K562 (cell line): Measurements from ENCODE around the gene DHDDS. TPM values are rescaled to one million over a fixed set of nuclear protein-coding genes. Genes with fewer than 3 reads are reported as not detected.

Experiments
- ATAC-seq: fragments of 200-7000 bp; cut with Tn5 transposase; 3 replicates; pipeline ENCODE4 v1.9.1; 2020; ENCODE audit warnings: moderate library complexity
- BruUV-seq: library from RNA; stranded (reverse); fragments of 400-500 nt; replicated peaks from 2 replicates; lab custom pipeline; 2021; lab: Mats Ljungman, UMichigan
- CTCF ChIA-PET: fragments of 300-600 bp; formaldehyde crosslinking; extraction: SDS; loops from one replicate; lab custom pipeline; 2021; ENCODE audit warnings: low intra/inter-chr PET ratio; lab: Yijun Ruan, JAX
- POLR2A ChIA-PET: fragments of 300-600, 350-650 bp; sonication (Branson Sonifier 250); formaldehyde crosslinking; extraction: SDS; loops from one replicate; lab custom pipeline; 2021; ENCODE audit warnings: antibody characterized with exemption, inconsistent platforms; lab: Yijun Ruan, JAX
- DNase-seq, 4 experiments: peaks; one replicate each; pipeline versions ENCODE4 v3.0.0 to v3.0.0-alpha.2; 2011 to 2018; ENCODE audit warnings: low spot score in 3 of 4, mixed read lengths in 3 of 4; ENCODE audit errors: extremely low read depth in 1 of 4
- FAIRE-seq: peaks from 2 replicates; lab custom pipeline; 2011; peaks lifted over from hg19 to GRCh38; lab: Jason Lieb, UNC
- H2AFZ ChIP-seq: 2 replicates; pipeline ENCODE4 v1.6.0; 2011; ENCODE audit warnings: low read depth, low read length, control low read depth, inconsistent platforms
- H3K27ac ChIP-seq: fragments of 200-600 bp; 3 replicates; pipeline ENCODE4 v1.8.0; 2011; ENCODE audit warnings: low read depth, mild to moderate bottlenecking, control low read depth, inconsistent platforms, low read length, moderate library complexity, mixed read lengths; ENCODE audit errors: extremely low read depth
- H3K27me3 ChIP-seq, 2 experiments: fragments of 300-600 bp in 1 of 2; 2 replicates in 1 of 2; 3 replicates in 1 of 2; pipeline versions ENCODE4 v1.6.0 to v1.8.0; 2011; ENCODE audit warnings: inconsistent platforms in 2 of 2, low read length in 2 of 2, mild to moderate bottlenecking in 1 of 2, mixed read lengths in 1 of 2, moderate library complexity in 1 of 2; ENCODE audit not compliant: control insufficient read depth in 2 of 2, insufficient read depth in 2 of 2
- H3K36me3 ChIP-seq: fragments of 300-600 bp; 3 replicates; pipeline ENCODE4 v1.8.0; 2011; ENCODE audit warnings: mild to moderate bottlenecking, low read length, inconsistent platforms; ENCODE audit not compliant: control insufficient read depth, insufficient read depth
- H3K4me1 ChIP-seq, 2 experiments: fragments of 200-600 bp in 1 of 2; replicated peaks in 1 of 2; 2 replicates in 1 of 2; 3 replicates in 1 of 2; pipeline versions ENCODE4 v1.5.1 to v1.8.0; 2011; ENCODE audit warnings: inconsistent platforms in 2 of 2, low read length in 2 of 2, mild to moderate bottlenecking in 1 of 2, mixed read lengths in 1 of 2, moderate library complexity in 1 of 2; ENCODE audit not compliant: control insufficient read depth in 2 of 2, insufficient read depth in 2 of 2
- H3K4me2 ChIP-seq: 2 replicates; pipeline ENCODE4 v1.6.1; 2011; ENCODE audit warnings: low read length, control low read depth, inconsistent platforms, mixed read lengths; ENCODE audit not compliant: insufficient read depth
- H3K4me3 ChIP-seq: fragments of 200-600 bp; sonication (generic), shearing (Covaris generic); 2 replicates; pipeline ENCODE4 v1.5.1; 2016; ENCODE audit warnings: control low read depth, inconsistent platforms
- H3K79me2 ChIP-seq: fragments of 200-600 bp; 3 replicates; pipeline ENCODE4 v1.8.0; 2011; ENCODE audit warnings: low read length, inconsistent platforms; ENCODE audit not compliant: control insufficient read depth, insufficient read depth
- H3K9ac ChIP-seq, 2 experiments: 2 replicates each; pipeline versions ENCODE4 v1.6.0 to v1.6.1; 2011; ENCODE audit warnings: low read depth in 2 of 2, low read length in 2 of 2, control low read depth in 1 of 2, inconsistent platforms in 1 of 2, mild to moderate bottlenecking in 1 of 2, mixed read lengths in 1 of 2; ENCODE audit not compliant: insufficient read depth in 1 of 2
- H3K9me1 ChIP-seq: one replicate; pipeline ENCODE4 v1.6.0; 2011; ENCODE audit warnings: inconsistent platforms, mild to moderate bottlenecking, low read length, moderate library complexity; ENCODE audit not compliant: control insufficient read depth, insufficient read depth
- H3K9me3 ChIP-seq: replicated peaks from 2 replicates; pipeline ENCODE4 v1.5.1; 2011; ENCODE audit warnings: low read depth, low read length, inconsistent platforms; ENCODE audit not compliant: control insufficient read depth, insufficient read depth
- H4K20me1 ChIP-seq: replicated peaks from 2 replicates; pipeline ENCODE4 v1.6.1; 2011; ENCODE audit warnings: low read length, inconsistent platforms, mixed read lengths; ENCODE audit not compliant: control insufficient read depth, insufficient read depth
- ARID1B ChIP-seq: fragments of 450-650 bp; IDR thresholded peaks from 2 replicates; pipeline ENCODE4 v1.6.1; 2016; ENCODE audit warnings: antibody characterized with exemption, mild to moderate bottlenecking, inconsistent platforms
- MEF2A ChIP-seq: IDR thresholded peaks from 2 replicates; pipeline ENCODE4 v1.6.1; 2011; ENCODE audit warnings: low read depth, mild to moderate bottlenecking, low read length, moderate library complexity; ENCODE audit not compliant: control insufficient read depth
- NFE2L1 ChIP-seq: fragments of 450-650 bp; IDR thresholded peaks from 2 replicates; pipeline ENCODE4 v1.6.1; 2016; ENCODE audit warnings: missing genetic modification characterization, low read depth, mild to moderate bottlenecking, missing compliant biosample characterization, moderate library complexity, borderline replicate concordance
- ZNF12 ChIP-seq: sonication (generic); formaldehyde crosslinking; IDR thresholded peaks from 2 replicates; pipeline ENCODE4 v1.4.0; 2020; ENCODE audit warnings: mild to moderate bottlenecking, missing genetic modification reagents
- ZNF239 ChIP-seq: fragments of 250-450 bp; sonication (Bioruptor Pico); IDR thresholded peaks from 2 replicates; pipeline ENCODE4 v1.4.0; 2020; ENCODE audit warnings: mild to moderate bottlenecking
- ZNF24 ChIP-seq: fragments of 450-650 bp; IDR thresholded peaks from 2 replicates; pipeline ENCODE4 v1.6.1; 2016
- WGBS: fragments of 100-300 bp; shearing (Covaris generic); methylation state at CpG from one replicate; pipeline ENCODE4 v1.1.6; 2016; ENCODE audit warnings: low coverage, mixed read lengths; ENCODE audit not compliant: insufficient coverage; ENCODE audit errors: missing lambda C conversion rate; 5-methylcytosine and 5-hydroxymethylcytosine counted together
- in situ Hi-C: fragments of 300-500 bp; cut with MboI; formaldehyde crosslinking; loops from 4 replicates; pipeline ENCODE4 v1.15.0; 2018; ENCODE audit warnings: inconsistent platforms, mixed read lengths
- intact Hi-C: fragments of 100-400 bp; cut with micrococcal nuclease; formaldehyde crosslinking; loops from 2 replicates; pipeline ENCODE4 v1.14.2; 2022
- polyA plus RNA-seq, 8 experiments: library from polyadenylated mRNA; depleted of rRNA in 4 of 8; stranded (reverse) in 5 of 8; unstranded in 3 of 8; fragments of >200 nt; fragmentation: Nextera tagmentation in 2 of 8; fragmentation: Illumina TruSeq in 1 of 8; extraction: Ambion mirVana in 2 of 8; extraction: Trizol in 1 of 8; gene quantifications; 2 replicates each; pipeline versions ENCODE4 v1.2.1 to v1.2.3, GENCODE V29; 2011 to 2014; ENCODE audit warnings: inconsistent platforms in 1 of 8, missing spikeins in 1 of 8
- total RNA-seq, 7 experiments: library from RNA; depleted of rRNA in 6 of 7; stranded (reverse); fragments of >200 nt in 6 of 7; fragmentation: Illumina TruSeq in 2 of 7; extraction: Trizol in 2 of 7; gene quantifications; 2 replicates each; pipeline versions ENCODE4 v1.2.1 to v1.2.3, GENCODE V29; 2011 to 2021; ENCODE audit warnings: low replicate concordance in 1 of 7
- TF ChIP-seq, protein P1 (sequence below): fragments of 450-650 bp; IDR thresholded peaks from 2 replicates; pipeline ENCODE4 v1.6.1; 2017; ENCODE audit warnings: antibody characterized with exemption, mild to moderate bottlenecking
- TF ChIP-seq, protein P2 (sequence below): fragments of 450-650 bp; formaldehyde crosslinking; IDR thresholded peaks from 2 replicates; pipeline ENCODE4 v1.4.0; 2022; ENCODE audit warnings: missing genetic modification characterization

Gene DHDDS
- total and polyA plus RNA-seq, 9 of the 15 experiments (the other 6 are each of a cell fraction or from before 2014, with no cell fraction given), result 33.3 to 55.0 (median 44.3) TPM

DNA sequence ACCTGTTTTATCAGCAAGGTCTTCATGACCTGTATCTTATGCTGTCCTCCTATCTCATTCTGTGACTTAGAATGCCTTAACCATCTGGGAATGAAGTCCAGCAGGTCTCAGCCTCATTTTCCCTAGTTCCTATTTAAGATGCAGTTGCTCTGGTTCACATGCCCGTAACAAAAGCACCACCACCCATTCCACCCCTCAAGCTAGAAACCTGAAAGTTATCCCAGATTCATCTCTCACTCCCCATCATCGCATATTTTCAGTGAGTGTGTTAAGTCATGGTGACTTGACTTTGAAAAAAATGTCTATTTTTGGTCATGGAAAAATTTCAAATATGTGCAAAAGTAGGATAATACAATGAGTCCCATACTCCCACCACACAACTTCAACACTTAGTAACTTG is 51.9 kb downstream of the DHDDS start (continued):
- TF ChIP-seq MEF2A (peak; percentile 44; the same call in 1 of the 2 replicates), ARID1B (0 out of 2 replicates have a peak, but pooled peaks have one; percentile 14), ZNF239 (peak; percentile 47; the same call in 1 of the 2 replicates)
- TF ChIP-seq, protein P1, sequence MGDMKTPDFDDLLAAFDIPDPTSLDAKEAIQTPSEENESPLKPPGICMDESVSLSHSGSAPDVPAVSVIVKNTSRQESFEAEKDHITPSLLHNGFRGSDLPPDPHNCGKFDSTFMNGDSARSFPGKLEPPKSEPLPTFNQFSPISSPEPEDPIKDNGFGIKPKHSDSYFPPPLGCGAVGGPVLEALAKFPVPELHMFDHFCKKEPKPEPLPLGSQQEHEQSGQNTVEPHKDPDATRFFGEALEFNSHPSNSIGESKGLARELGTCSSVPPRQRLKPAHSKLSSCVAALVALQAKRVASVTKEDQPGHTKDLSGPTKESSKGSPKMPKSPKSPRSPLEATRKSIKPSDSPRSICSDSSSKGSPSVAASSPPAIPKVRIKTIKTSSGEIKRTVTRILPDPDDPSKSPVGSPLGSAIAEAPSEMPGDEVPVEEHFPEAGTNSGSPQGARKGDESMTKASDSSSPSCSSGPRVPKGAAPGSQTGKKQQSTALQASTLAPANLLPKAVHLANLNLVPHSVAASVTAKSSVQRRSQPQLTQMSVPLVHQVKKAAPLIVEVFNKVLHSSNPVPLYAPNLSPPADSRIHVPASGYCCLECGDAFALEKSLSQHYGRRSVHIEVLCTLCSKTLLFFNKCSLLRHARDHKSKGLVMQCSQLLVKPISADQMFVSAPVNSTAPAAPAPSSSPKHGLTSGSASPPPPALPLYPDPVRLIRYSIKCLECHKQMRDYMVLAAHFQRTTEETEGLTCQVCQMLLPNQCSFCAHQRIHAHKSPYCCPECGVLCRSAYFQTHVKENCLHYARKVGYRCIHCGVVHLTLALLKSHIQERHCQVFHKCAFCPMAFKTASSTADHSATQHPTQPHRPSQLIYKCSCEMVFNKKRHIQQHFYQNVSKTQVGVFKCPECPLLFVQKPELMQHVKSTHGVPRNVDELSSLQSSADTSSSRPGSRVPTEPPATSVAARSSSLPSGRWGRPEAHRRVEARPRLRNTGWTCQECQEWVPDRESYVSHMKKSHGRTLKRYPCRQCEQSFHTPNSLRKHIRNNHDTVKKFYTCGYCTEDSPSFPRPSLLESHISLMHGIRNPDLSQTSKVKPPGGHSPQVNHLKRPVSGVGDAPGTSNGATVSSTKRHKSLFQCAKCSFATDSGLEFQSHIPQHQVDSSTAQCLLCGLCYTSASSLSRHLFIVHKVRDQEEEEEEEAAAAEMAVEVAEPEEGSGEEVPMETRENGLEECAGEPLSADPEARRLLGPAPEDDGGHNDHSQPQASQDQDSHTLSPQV, result peak; percentile 71; the same call in 1 of the 2 replicates

DNA sequence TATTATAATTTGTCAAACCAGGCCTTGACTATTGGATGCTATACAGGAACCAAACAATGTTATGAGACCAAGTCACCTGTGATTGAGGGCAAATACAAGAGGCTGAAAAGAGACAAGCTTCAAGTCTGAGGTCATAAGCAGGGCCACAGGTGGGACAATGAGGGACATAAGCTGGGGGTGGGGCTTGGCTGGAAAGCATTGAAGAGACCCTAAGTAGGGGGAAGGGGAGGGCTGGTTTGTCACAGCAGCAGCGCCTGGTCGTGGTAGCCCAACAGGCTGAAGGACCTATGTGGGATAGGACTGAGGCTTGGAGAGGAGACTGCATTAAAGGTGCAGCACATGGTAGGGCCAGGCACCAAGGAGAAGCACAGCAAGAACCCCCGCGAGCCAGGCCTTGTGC is 58.0 kb downstream of the DHDDS start:
- Histone ChIP-seq H3K9me1 (no peaks in the 10 kb centered on the region), H3K27ac (no peak overlapping the region), H3K4me1 (peaks cover 5 to 8% of the 10 kb centered on the region in 2 experiments; a peak in 4 of 5 replicates), H3K9me3 (no peaks in the 10 kb centered on the region), H3K9ac (peak overlapping the region in 1 of 2 experiments; percentile 16; a peak in 1 of 4 replicates), H3K79me2 (no peaks in the 10 kb centered on the region), H4K20me1 (no peaks in the 10 kb centered on the region), H2AFZ (no peak overlapping the region), H3K4me2 (no peak overlapping the region), H3K27me3 (no peaks in the 10 kb centered on the region), H3K4me3 (no peak overlapping the region), H3K36me3 (no peaks in the 10 kb centered on the region)
- 76% methylated on average over 4 of the region's 4 CpGs for WGBS
- CTCF ChIA-PET, result no interaction called here
- in situ Hi-C loops, result no loop called here
- TF ChIP-seq ZNF12 (peak; percentile 83; the same call in 1 of the 2 replicates), NFE2L1 (tag) (no peak), ZNF24 (no peak)
- TF ChIP-seq, protein P2, sequence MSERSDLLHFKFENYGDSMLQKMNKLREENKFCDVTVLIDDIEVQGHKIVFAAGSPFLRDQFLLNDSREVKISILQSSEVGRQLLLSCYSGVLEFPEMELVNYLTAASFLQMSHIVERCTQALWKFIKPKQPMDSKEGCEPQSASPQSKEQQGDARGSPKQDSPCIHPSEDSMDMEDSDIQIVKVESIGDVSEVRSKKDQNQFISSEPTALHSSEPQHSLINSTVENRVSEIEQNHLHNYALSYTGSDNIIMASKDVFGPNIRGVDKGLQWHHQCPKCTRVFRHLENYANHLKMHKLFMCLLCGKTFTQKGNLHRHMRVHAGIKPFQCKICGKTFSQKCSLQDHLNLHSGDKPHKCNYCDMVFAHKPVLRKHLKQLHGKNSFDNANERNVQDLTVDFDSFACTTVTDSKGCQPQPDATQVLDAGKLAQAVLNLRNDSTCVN (CRISPR knock-in tag), result no peak
- no peak for DNase-seq
- intact Hi-C loops, result no loop called here
- POLR2A ChIA-PET, result interaction anchor here (0.6 to 3.9 kb wide), 9 partner anchors 8 to 395 kb away, joined by 3 to 18 read pairs (median 4); partner anchors contain the start of genes DHDDS and HMGN2
- FAIRE-seq, result no peak
- no peak for ATAC-seq
- no TSS peak for BruUV-seq
